RWPE2 (cell line): ENCODE measurements around the gene SLC8A2.

Experiments used
- ATAC-seq: fragments of 200-7000 bp; cut with Tn5 transposase; 3 replicates; pipeline ENCODE4 v1.9.1; 2021; ENCODE audit warnings: low read depth
- DNase-seq: peaks from one replicate; pipeline ENCODE4 v3.0.0-alpha.2; 2020; ENCODE audit warnings: low spot score
- H3K27ac ChIP-seq: fragments of 450-650 bp; 2 replicates; pipeline ENCODE4 v1.5.1; 2017; ENCODE audit warnings: mild to moderate bottlenecking; ENCODE audit not compliant: poor library complexity, severe bottlenecking
- H3K27me3 ChIP-seq: fragments of 250-450 bp; sonication (Bioruptor Pico); 2 replicates; pipeline ENCODE4 v1.5.1; 2021; ENCODE audit warnings: mild to moderate bottlenecking, moderate library complexity; ENCODE audit not compliant: insufficient read depth, poor library complexity, severe bottlenecking
- H3K36me3 ChIP-seq: fragments of 250-450 bp; sonication (Bioruptor Pico); 2 replicates; pipeline ENCODE4 v1.5.1; 2020; ENCODE audit warnings: low read depth, mild to moderate bottlenecking, moderate library complexity
- H3K4me1 ChIP-seq: fragments of 250-450 bp; sonication (Bioruptor Pico); 2 replicates; pipeline ENCODE4 v1.5.1; 2021; ENCODE audit warnings: mild to moderate bottlenecking, moderate library complexity; ENCODE audit not compliant: insufficient read depth, poor library complexity, severe bottlenecking
- H3K4me3 ChIP-seq: fragments of 250-450 bp; sonication (Bioruptor Pico); 2 replicates; pipeline ENCODE4 v1.5.1; 2021; ENCODE audit warnings: mild to moderate bottlenecking, moderate library complexity; ENCODE audit not compliant: severe bottlenecking
- H3K9me3 ChIP-seq: fragments of 250-450 bp; sonication (Bioruptor Pico); 2 replicates; pipeline ENCODE4 v1.5.1; 2021; ENCODE audit warnings: mild to moderate bottlenecking, moderate library complexity; ENCODE audit not compliant: severe bottlenecking
- TF ChIP-seq, protein P1 (sequence below): fragments of 450-650 bp; IDR thresholded peaks from one replicate; pipeline ENCODE4 v1.5.1; 2017; ENCODE audit warnings: mild to moderate bottlenecking, moderate library complexity; ENCODE audit not compliant: poor library complexity, severe bottlenecking

SLC8A2 gene

DNA sequence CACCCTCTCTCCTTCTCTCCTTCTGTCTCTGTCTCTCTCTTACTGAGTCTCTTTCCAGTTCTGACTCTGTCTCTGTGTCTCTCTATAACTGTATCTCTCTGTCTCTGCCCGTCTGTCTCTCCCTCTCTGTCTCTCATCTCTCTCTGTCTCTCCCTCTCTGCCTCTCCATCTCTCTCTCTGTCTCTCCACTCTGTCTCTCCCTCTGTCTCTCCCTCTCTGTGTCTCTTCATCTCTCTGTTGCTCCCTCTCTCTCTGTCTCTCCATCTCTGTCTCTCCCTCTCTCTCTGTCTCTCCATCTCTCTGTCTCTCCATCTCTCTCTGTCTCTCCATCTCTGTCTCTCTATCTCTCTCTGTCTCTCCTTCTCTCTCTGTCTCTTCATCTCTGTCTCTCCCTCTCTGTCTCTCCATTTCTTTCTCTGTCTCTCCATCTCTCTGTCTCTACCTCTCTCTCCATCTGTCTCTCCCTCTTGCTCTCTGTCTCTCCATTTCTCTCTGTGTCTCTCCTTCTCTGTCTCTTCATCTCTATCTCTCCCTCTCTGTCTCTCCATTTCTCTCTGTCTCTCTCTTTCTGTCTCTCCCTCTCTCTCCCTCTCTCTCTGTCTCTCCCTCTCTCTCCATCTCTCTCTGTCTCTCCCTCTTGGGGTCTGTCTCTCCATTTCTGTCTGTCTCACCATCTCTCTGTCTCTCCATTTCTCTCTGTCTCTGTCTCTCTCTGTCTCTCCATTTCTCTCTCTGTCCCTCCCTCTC, 49.1 kb downstream of the SLC8A2 start:
- Histone ChIP-seq H3K9me3 (no peaks in the 10 kb centered on the region), H3K4me1 (peaks cover 4% of the 10 kb centered on the region), H3K27me3 (peaks cover 53% of the 10 kb centered on the region), H3K4me3 (no peak overlapping the region), H3K27ac (no peak overlapping the region), H3K36me3 (no peaks in the 10 kb centered on the region)
- TF ChIP-seq, protein P1, sequence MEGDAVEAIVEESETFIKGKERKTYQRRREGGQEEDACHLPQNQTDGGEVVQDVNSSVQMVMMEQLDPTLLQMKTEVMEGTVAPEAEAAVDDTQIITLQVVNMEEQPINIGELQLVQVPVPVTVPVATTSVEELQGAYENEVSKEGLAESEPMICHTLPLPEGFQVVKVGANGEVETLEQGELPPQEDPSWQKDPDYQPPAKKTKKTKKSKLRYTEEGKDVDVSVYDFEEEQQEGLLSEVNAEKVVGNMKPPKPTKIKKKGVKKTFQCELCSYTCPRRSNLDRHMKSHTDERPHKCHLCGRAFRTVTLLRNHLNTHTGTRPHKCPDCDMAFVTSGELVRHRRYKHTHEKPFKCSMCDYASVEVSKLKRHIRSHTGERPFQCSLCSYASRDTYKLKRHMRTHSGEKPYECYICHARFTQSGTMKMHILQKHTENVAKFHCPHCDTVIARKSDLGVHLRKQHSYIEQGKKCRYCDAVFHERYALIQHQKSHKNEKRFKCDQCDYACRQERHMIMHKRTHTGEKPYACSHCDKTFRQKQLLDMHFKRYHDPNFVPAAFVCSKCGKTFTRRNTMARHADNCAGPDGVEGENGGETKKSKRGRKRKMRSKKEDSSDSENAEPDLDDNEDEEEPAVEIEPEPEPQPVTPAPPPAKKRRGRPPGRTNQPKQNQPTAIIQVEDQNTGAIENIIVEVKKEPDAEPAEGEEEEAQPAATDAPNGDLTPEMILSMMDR, result no peak
- no peak for ATAC-seq
- no peak for DNase-seq

DNA sequence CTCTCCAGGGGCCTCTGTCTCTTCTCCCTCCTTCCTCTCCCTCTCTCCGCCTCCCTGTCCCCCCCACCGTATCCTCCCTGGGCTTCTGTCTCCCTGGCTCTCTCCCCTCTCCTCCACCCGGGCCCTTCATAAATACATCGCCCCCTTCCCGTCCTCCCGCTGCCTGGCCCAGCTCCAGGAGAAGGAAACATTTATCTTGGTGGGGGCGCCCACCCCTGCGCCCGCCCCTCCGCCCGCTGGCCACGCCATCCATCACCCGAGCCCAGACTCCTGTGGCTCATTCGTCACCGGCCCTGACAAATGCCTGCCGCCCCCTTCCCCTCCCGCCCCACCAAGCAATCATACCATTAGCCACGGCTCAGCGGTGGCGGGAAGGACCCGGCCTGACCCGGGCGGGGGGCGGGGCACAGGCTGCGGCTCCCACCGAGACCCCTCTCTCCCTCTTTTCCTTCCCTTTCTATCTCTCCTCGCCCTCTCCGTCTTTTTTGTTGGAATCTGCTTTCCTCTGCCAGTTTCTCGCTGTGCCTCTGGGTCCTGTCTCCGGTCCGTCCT, 49.8 kb downstream of the SLC8A2 start:
- ATAC-seq (no peak), DNase-seq (no peak)
- Histone ChIP-seq H3K4me1 (peaks cover 4% of the 10 kb centered on the region), H3K36me3 (no peaks in the 10 kb centered on the region), H3K9me3 (no peaks in the 10 kb centered on the region), H3K27me3 (peaks cover 53% of the 10 kb centered on the region), H3K27ac (no peak overlapping the region), H3K4me3 (no peak overlapping the region)
- TF ChIP-seq, protein P1, result no peak

DNA sequence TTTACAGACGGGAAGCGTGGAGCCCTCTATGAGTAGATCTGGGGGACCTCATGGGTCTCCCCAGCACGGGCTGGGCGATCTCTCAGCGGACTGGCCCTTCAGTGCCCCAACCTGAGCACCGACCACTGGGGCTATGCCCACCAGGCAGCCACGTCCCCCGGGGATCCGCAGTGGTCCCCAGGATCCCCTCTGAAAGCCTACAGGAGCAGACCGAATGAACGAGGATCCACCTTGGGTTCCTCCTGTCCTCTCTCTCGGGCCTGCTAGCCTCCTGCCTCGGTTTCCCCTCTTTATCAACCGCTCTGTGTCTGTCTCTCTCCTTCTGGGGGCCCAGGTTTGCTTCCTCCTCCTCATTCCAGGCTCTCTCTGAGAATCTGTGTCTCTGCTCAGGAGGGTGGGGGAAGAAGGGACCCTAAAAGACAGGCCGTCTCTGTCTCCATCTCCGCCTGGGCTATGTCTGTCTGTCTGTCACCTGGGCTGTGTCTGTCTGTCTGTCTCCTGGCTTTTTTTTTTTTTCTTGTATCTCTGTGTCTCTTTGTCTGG, 50.4 kb downstream of the SLC8A2 start:
- no peaks in the 10 kb centered on the region for H3K36me3 ChIP-seq
- peaks cover 53% of the 10 kb centered on the region for H3K27me3 ChIP-seq
- H3K9me3 ChIP-seq, result no peaks in the 10 kb centered on the region
- H3K4me3 ChIP-seq, result no peak overlapping the region
- H3K27ac ChIP-seq, result no peak overlapping the region
- TF ChIP-seq, protein P1, result no peak
- peaks cover 4% of the 10 kb centered on the region for H3K4me1 ChIP-seq
- ATAC-seq (no peak), DNase-seq (no peak)

DNA sequence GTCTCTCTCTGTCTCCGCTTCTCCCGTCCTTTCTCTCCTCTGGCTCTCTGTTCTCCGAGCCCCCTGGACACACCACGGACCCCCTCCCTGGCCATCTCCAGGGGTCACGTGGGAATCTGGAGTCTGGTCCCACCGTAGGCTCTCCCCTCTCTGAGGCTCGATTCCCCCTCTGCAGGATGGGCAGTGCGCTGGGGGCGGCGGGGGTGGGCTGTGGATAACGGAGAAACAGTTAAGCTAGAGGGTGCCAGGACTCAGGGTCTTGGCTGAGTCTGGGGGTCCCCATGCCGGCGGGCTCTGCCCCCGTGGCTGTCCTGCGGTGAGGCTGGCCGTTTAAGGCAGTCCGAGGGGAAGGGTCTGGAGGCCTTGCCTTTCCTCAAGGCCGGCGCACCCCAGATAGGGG, 51.9 kb downstream of the SLC8A2 start:
- no peak for ATAC-seq
- H3K27me3 ChIP-seq, result peaks cover 53% of the 10 kb centered on the region
- no peak overlapping the region for H3K4me3 ChIP-seq

More for the DNA sequence above, 51.9 kb downstream of the SLC8A2 start:
- H3K27ac ChIP-seq, result no peak overlapping the region
- no peak for DNase-seq
- peaks cover 4% of the 10 kb centered on the region for H3K4me1 ChIP-seq
- no peaks in the 10 kb centered on the region for H3K36me3 ChIP-seq
- TF ChIP-seq, protein P1, result no peak
- no peaks in the 10 kb centered on the region for H3K9me3 ChIP-seq
